Subcutaneous abdominal adipose tissue (tissue), 5 donors: ENCODE data around the gene KDELR1.

Source experiments
- H3K27ac ChIP-seq: one replicate; pipeline ENCODE4 v1.7.0; 2013; ENCODE audit warnings: low read depth, mild to moderate bottlenecking, inconsistent platforms, low read length, moderate library complexity
- H3K27me3 ChIP-seq, 5 donors: one replicate each; pipeline ENCODE4 v1.7.0; 2013; ENCODE audit warnings: low read length in 5 of 5, inconsistent platforms in 1 of 5; ENCODE audit not compliant: control insufficient read depth in 5 of 5, insufficient read depth in 4 of 5
- H3K36me3 ChIP-seq, 5 donors: one replicate each; pipeline ENCODE4 v1.7.0; 2013; ENCODE audit warnings: low read length in 5 of 5; ENCODE audit not compliant: control insufficient read depth in 5 of 5, insufficient read depth in 5 of 5
- H3K4me1 ChIP-seq, 5 donors: one replicate each; pipeline ENCODE4 v1.7.0; 2013; ENCODE audit warnings: low read length in 5 of 5, mild to moderate bottlenecking in 3 of 5, moderate library complexity in 1 of 5; ENCODE audit not compliant: control insufficient read depth in 5 of 5, insufficient read depth in 5 of 5
- H3K4me3 ChIP-seq, 5 donors: one replicate each; pipeline ENCODE4 v1.7.0; 2013; ENCODE audit warnings: low read length in 5 of 5, low read depth in 1 of 5
- H3K9ac ChIP-seq, 5 donors: one replicate each; pipeline ENCODE4 v1.7.0; 2013; ENCODE audit warnings: low read length in 5 of 5, mild to moderate bottlenecking in 4 of 5, moderate library complexity in 3 of 5
- H3K9me3 ChIP-seq, 5 donors: one replicate each; pipeline ENCODE4 v1.7.0; 2013; ENCODE audit warnings: low read length in 5 of 5; ENCODE audit not compliant: control insufficient read depth in 5 of 5
- donor health status: healthy.
- donor health status: healthy.
- donor health status: healthy.
- donor health status: healthy.
- donor health status: healthy.

KDELR1 gene

GRCh38 chr19:48332662-48333466 lies 58.5 kb downstream of the KDELR1 start:
- Histone ChIP-seq H3K9ac (peak overlapping the region in 3 of 5 donors; percentile 51 to 68 (median 64)), H3K36me3 (peaks cover 0 to 14% (median 4%) of the 10 kb centered on the region in 5 donors), H3K9me3 (no peaks in the 10 kb centered on the region), H3K4me1 (peaks cover 2 to 42% (median 31%) of the 10 kb centered on the region in 5 donors), H3K27me3 (no peaks in the 10 kb centered on the region), H3K27ac (peak overlapping the region; percentile 78), H3K4me3 (peak overlapping the region; percentile 41 to 75 (median 61))
